Neural crest cell (in vitro differentiated cells): ENCODE measurements around the gene RALGAPA1. TPM values are rescaled to one million over a fixed set of nuclear protein-coding genes. Genes with fewer than 3 reads are reported as not detected.
"Not testable (repeated sequence)": the region's sequence is repeated elsewhere in the genome, so short reads cannot be mapped to it uniquely, and the experiment has no call there.

Source experiments
- DNase-seq: peaks from one replicate; pipeline ENCODE4 v3.0.0; 2021; ENCODE audit warnings: low read depth, mixed read lengths, low spot score
- H3K27ac Mint-ChIP-seq: one replicate; pipeline ENCODE4 v1.8.0; 2021; ENCODE audit warnings: mild to moderate bottlenecking, mixed read lengths; ENCODE audit not compliant: unreplicated experiment
- H3K27me3 Mint-ChIP-seq: 2 replicates; pipeline ENCODE4 v1.8.0; 2021; ENCODE audit warnings: low read depth, mild to moderate bottlenecking, mixed read lengths
- H3K36me3 Mint-ChIP-seq: 2 replicates; pipeline ENCODE4 v1.8.0; 2021; ENCODE audit warnings: low read depth, mild to moderate bottlenecking, mixed read lengths
- H3K4me1 Mint-ChIP-seq: 2 replicates; pipeline ENCODE4 v1.8.0; 2021; ENCODE audit warnings: mixed read lengths
- H3K4me3 Mint-ChIP-seq: one replicate; pipeline ENCODE4 v1.8.0; 2021; ENCODE audit warnings: mild to moderate bottlenecking, mixed read lengths
- H3K9me3 Mint-ChIP-seq: 2 replicates; pipeline ENCODE4 v1.8.0; 2021; ENCODE audit warnings: mixed read lengths
- total RNA-seq: library from RNA; stranded (reverse); gene quantifications from 2 replicates; pipeline ENCODE4 v1.2.1, GENCODE V29; 2021
- TF ChIP-seq, protein P1 (sequence below): fragments of 200-600 bp; sonication (generic); conservative IDR thresholded peaks from 2 replicates; pipeline ENCODE4 v1.5.0; 2021; ENCODE audit warnings: antibody characterized with exemption, mild to moderate bottlenecking

Gene RALGAPA1
- total RNA-seq, 1 donor from 2014 or later: 46.0 TPM

DNA sequence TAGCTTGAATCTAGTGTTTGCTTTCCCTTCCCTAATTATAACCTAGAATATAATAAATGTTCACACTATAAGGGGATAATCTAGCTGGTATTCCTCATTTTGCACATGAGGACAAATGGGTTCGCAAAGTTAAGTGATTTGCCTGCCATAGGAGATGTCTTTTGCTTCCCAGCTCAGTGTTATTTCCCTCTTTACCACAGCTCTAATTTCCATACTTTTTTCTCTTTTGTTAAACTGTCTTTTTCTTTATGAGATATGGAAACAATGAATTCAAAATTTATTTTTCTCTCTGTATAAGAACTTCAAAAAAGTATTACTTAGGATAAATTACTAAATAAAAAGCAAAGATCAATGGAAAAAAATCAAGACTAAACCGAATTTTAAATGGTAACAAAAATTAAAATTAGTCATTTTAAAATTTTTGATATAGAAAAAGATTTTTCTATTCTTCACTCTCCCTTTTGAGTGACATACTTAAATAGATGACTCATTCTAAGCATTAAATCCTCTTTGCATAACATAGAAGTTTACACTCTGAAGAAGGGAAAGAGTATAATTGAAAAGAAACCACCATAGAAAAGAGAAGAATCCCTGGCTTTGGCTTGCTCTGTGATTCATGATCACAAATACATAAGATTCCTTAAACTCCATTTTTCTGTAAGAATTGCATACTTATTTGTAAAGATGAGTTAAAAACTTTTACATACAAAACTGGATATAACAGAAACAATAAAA is 177.9 kb downstream of the RALGAPA1 start:
- TF ChIP-seq, protein P1, sequence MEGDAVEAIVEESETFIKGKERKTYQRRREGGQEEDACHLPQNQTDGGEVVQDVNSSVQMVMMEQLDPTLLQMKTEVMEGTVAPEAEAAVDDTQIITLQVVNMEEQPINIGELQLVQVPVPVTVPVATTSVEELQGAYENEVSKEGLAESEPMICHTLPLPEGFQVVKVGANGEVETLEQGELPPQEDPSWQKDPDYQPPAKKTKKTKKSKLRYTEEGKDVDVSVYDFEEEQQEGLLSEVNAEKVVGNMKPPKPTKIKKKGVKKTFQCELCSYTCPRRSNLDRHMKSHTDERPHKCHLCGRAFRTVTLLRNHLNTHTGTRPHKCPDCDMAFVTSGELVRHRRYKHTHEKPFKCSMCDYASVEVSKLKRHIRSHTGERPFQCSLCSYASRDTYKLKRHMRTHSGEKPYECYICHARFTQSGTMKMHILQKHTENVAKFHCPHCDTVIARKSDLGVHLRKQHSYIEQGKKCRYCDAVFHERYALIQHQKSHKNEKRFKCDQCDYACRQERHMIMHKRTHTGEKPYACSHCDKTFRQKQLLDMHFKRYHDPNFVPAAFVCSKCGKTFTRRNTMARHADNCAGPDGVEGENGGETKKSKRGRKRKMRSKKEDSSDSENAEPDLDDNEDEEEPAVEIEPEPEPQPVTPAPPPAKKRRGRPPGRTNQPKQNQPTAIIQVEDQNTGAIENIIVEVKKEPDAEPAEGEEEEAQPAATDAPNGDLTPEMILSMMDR: no peak
- H3K36me3 Mint-ChIP-seq: peaks cover 3% of the 10 kb centered on the region
- no peak for DNase-seq
- no peaks in the 10 kb centered on the region for H3K27me3 Mint-ChIP-seq
- H3K9me3 Mint-ChIP-seq: no peaks in the 10 kb centered on the region
- no peaks in the 10 kb centered on the region for H3K4me1 Mint-ChIP-seq
- no peak overlapping the region for H3K4me3 Mint-ChIP-seq
- no peak overlapping the region for H3K27ac Mint-ChIP-seq

DNA sequence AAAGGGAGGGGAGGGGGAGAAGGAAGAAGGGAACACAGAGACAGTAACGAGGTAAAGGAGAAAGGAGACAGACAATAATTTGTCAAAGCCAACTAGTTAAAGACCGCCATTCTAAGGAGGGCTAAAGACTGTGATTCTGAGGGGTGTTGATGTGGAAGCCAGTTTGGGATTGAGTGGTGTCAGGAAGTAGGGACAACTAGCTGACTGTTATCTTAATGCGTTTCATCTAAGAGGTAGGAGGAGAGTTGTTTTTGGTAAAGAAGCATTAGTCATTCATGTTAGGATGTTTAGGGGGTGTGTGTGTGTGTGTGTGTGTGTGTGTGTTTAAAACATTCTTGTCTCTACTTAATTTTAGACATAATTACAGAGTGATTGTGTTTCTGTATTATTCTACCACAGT is 180.1 kb downstream of the RALGAPA1 start:
- no peak for DNase-seq
- Mint-ChIP-seq H3K9me3 (no peaks in the 10 kb centered on the region), H3K4me3 (no peak overlapping the region), H3K4me1 (no peaks in the 10 kb centered on the region), H3K27me3 (no peaks in the 10 kb centered on the region), H3K27ac (peak overlapping the region; percentile 31), H3K36me3 (peaks cover 3% of the 10 kb centered on the region)
- TF ChIP-seq, protein P1: no peak

DNA sequence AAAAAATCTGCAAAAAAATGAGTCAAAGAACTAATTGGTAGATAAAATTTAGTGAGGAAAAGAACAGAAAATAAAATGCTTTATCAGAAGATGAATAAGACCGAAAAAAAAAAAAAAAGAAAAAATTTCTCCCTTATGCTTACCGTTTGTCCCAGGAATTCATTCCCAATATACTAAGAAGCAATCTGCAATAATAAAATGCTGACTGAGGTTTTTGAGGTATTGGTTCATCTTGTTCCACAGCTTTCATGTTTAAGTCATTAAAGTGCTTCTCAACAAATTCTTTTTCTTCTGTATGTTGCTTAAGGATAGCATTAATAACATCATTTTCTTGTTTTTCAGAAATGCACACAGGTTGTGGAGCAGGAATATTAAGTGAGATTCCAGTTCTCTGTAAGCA is 182.1 kb downstream of the RALGAPA1 start:
- H3K4me3 Mint-ChIP-seq, H3K27me3 Mint-ChIP-seq, H3K4me1 Mint-ChIP-seq, DNase-seq, H3K27ac Mint-ChIP-seq, H3K9me3 Mint-ChIP-seq: not testable (repeated sequence)
- H3K36me3 Mint-ChIP-seq: peaks cover 13% of the 10 kb centered on the region

DNA sequence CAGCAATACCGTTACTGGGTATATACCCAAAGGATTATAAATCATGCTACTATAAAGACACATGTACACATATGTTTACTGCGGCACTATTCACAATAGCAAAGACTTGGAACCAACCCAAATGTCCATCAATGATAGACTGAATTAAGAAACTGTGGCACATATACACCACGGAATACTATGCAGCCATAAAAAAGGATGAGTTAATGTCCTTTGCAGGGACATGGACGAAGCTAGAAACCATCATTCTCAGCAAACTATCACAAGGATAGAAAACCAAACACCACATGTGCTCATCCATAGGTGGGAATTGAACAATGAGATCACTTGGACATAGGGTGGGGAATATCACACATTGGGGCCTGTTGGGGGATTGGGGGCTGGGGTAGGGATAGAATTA is 187.1 kb downstream of the RALGAPA1 start:
- DNase-seq, H3K27me3 Mint-ChIP-seq, H3K4me3 Mint-ChIP-seq, H3K4me1 Mint-ChIP-seq, H3K27ac Mint-ChIP-seq: not testable (repeated sequence)
- Mint-ChIP-seq H3K9me3 (peaks cover 14% of the 10 kb centered on the region), H3K36me3 (peaks cover 40% of the 10 kb centered on the region)

DNA sequence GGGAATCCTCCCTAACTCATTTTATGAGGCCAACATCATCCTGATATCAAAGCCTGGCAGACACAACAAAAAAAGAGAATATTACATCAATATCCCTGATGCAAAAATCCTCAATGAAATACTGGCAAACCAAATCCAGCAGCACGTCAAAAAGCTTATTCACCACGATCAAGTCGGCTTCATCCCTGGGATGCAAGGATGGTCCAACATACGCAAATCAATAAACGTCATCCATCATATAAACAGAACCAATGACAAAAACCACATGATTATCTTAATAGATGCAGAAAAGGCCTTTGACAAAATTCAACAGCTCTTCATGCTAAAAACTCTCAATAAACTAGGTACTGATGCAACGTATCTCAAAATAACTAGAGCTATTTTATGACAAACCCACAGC is 189.1 kb downstream of the RALGAPA1 start:
- not testable (repeated sequence) for H3K27ac Mint-ChIP-seq, DNase-seq, H3K4me1 Mint-ChIP-seq, H3K4me3 Mint-ChIP-seq, H3K27me3 Mint-ChIP-seq
- H3K9me3 Mint-ChIP-seq: peaks cover 14% of the 10 kb centered on the region
- peaks cover 43% of the 10 kb centered on the region for H3K36me3 Mint-ChIP-seq

DNA sequence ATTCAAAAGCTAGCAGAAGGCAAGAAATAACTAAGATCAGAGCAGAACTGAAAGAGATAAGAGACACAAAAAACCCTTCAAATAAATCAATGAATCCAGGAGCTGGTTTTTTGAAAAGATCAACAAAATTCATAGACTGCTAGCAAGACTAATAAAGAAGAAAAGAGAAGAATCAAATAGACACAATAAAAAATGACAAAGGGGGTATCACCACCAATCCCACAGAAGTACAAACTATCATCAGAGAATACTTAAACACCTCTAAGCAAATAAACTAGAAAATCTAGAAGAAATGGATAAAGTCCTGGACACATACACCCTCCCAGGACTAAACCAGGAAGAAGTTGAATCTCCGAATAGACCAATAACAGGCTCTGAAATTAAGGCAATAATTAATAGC is 189.6 kb downstream of the RALGAPA1 start:
- Mint-ChIP-seq H3K9me3 (peaks cover 14% of the 10 kb centered on the region), H3K36me3 (peaks cover 43% of the 10 kb centered on the region)
- not testable (repeated sequence) for DNase-seq, H3K4me1 Mint-ChIP-seq, H3K4me3 Mint-ChIP-seq, H3K27me3 Mint-ChIP-seq, H3K27ac Mint-ChIP-seq

DNA sequence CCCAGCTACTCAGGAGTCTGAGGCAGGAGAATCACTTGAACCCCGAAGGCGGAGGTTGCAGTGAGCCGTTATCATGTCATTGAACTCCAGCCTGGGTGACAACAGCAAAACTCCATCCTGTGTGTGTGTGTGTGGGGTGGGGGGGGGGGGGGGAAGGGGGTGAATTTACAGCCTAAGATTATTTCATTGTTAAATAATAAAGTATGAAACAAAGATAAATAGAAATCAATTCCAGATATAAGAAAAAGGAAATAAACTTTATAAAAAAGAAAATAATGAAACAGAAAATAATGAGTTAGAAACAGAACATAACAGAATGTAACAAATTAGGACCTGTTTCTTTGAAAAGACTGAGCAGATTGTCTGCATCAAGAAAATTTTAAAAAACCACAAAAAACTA is 191.6 kb downstream of the RALGAPA1 start:
- Mint-ChIP-seq H3K4me1 (no peaks in the 10 kb centered on the region), H3K36me3 (peaks cover 40% of the 10 kb centered on the region)
- DNase-seq: no peak

More for the DNA sequence above, 191.6 kb downstream of the RALGAPA1 start:
- Mint-ChIP-seq H3K27ac (no peak overlapping the region), H3K9me3 (peaks cover 18% of the 10 kb centered on the region), H3K27me3 (no peaks in the 10 kb centered on the region), H3K4me3 (no peak overlapping the region)
- TF ChIP-seq, protein P1: no peak
